Smooth muscle cell (in vitro differentiated cells): ENCODE measurements around the gene SLC12A9. TPM values are rescaled to one million over a fixed set of nuclear protein-coding genes. Genes with fewer than 3 reads are reported as not detected.

Experiments
- DNase-seq: peaks from one replicate; lab custom pipeline; 2025; ENCODE audit not compliant: unreplicated experiment; lab: John Stamatoyannopoulos, UW
- H2AFZ ChIP-seq: fragments of 200-600 bp; sonication (generic); 2 replicates; pipeline ENCODE4 v1.6.0; 2016; ENCODE audit warnings: antibody characterized with exemption, low read depth, mild to moderate bottlenecking
- H3F3A ChIP-seq: fragments of 200-600 bp; sonication (generic); 2 replicates; pipeline ENCODE4 v1.6.0; 2017; ENCODE audit warnings: antibody characterized with exemption, low read depth
- H3K27ac ChIP-seq: fragments of 200-600 bp; sonication (generic); 2 replicates; pipeline ENCODE4 v1.5.1; 2016; ENCODE audit warnings: low read depth, mild to moderate bottlenecking
- H3K27me3 ChIP-seq: fragments of 200-600 bp; sonication (generic); 2 replicates; pipeline ENCODE4 v1.6.1; 2016; ENCODE audit warnings: low read depth, mild to moderate bottlenecking
- H3K36me3 ChIP-seq: fragments of 200-600 bp; sonication (generic); 2 replicates; pipeline ENCODE4 v1.5.1; 2016; ENCODE audit warnings: low read depth
- H3K4me1 ChIP-seq: fragments of 200-600 bp; sonication (generic); 2 replicates; pipeline ENCODE4 v1.5.1; 2016; ENCODE audit warnings: low read depth
- H3K4me2 ChIP-seq: fragments of 200-600 bp; sonication (generic); 2 replicates; pipeline ENCODE4 v1.6.0; 2016; ENCODE audit warnings: mild to moderate bottlenecking
- H3K4me3 ChIP-seq: fragments of 200-600 bp; sonication (generic); 2 replicates; pipeline ENCODE4 v1.5.1; 2016; ENCODE audit warnings: mild to moderate bottlenecking
- H3K79me2 ChIP-seq: fragments of 200-600 bp; sonication (generic); 2 replicates; pipeline ENCODE4 v1.6.0; 2016; ENCODE audit warnings: low read depth, mild to moderate bottlenecking
- H3K9ac ChIP-seq: fragments of 200-600 bp; sonication (generic); 2 replicates; pipeline ENCODE4 v1.6.0; 2016; ENCODE audit warnings: low read depth
- H3K9me3 ChIP-seq: fragments of 200-600 bp; sonication (generic); replicated peaks from 2 replicates; pipeline ENCODE4 v1.5.1; 2016; ENCODE audit warnings: low read depth
- H4K20me1 ChIP-seq: fragments of 200-600 bp; sonication (generic); 2 replicates; pipeline ENCODE4 v1.6.0; 2016; ENCODE audit warnings: low read depth
- CTCF ChIP-seq: fragments of 200-600 bp; sonication (generic); IDR thresholded peaks from 2 replicates; pipeline ENCODE4 v1.5.1; 2017; ENCODE audit warnings: borderline replicate concordance, mild to moderate bottlenecking, antibody characterized with exemption; ENCODE audit not compliant: insufficient read depth, poor library complexity, severe bottlenecking
- WGBS: methylation state at CpG from one replicate; pipeline ENCODE4 v1.1.7; 2016; ENCODE audit warnings: low lambda C conversion rate; 5-methylcytosine and 5-hydroxymethylcytosine counted together
- polyA plus RNA-seq: library from polyadenylated mRNA; unstranded; fragments of >200 nt; fragmentation: Nextera tagmentation; extraction: Ambion mirVana; gene quantifications from 2 replicates; pipeline ENCODE4 v1.2.1, GENCODE V29; 2016
- total RNA-seq: library from RNA; depleted of rRNA; stranded (reverse); fragments of >200 nt; gene quantifications from 2 replicates; pipeline ENCODE4 v1.2.3, GENCODE V29; 2014

Gene SLC12A9
- total and polyA plus RNA-seq, 2 experiments from 2014 or later: 8.9 to 12.1 TPM

GRCh38 chr7:100824499-100825214, 27.9 kb upstream of the SLC12A9 start:
- no peak for DNase-seq
- H3K27me3 ChIP-seq: no peaks in the 10 kb centered on the region
- peaks cover 45% of the 10 kb centered on the region for H4K20me1 ChIP-seq
- no peaks in the 10 kb centered on the region for H3K36me3 ChIP-seq
- H3K27ac ChIP-seq: no peak overlapping the region
- peak overlapping the region; percentile 94 for H3K4me3 ChIP-seq
- WGBS: 82% methylated on average over 15 of the region's 18 CpGs
- H3K4me1 ChIP-seq: peaks cover 4% of the 10 kb centered on the region
- no peaks in the 10 kb centered on the region for H3K9me3 ChIP-seq
- H3K9ac ChIP-seq: no peak overlapping the region
- H3K79me2 ChIP-seq: peaks cover 28% of the 10 kb centered on the region
- H3K4me2 ChIP-seq: peak overlapping the region; percentile 92
- H3F3A ChIP-seq: no peaks in the 10 kb centered on the region
- TF ChIP-seq CTCF: no peak
- H2AFZ ChIP-seq: no peak overlapping the region

- Histone ChIP-seq H3K4me2 (peak overlapping the region; percentile 92), H3K4me3 (peak overlapping the region; percentile 94), H4K20me1 (peaks cover 45% of the 10 kb centered on the region), H3K9me3 (no peaks in the 10 kb centered on the region), H3K79me2 (peaks cover 28% of the 10 kb centered on the region), H2AFZ (no peak overlapping the region), H3K4me1 (peaks cover 4% of the 10 kb centered on the region), H3K27ac (no peak overlapping the region), H3K27me3 (no peaks in the 10 kb centered on the region), H3F3A (no peaks in the 10 kb centered on the region), H3K9ac (no peak overlapping the region), H3K36me3 (no peaks in the 10 kb centered on the region)
- DNase-seq: no peak
- 15% methylated on average over 16 of the region's 16 CpGs for WGBS
- no peak for TF ChIP-seq CTCF
These were observed 27.3 kb upstream of the SLC12A9 start for GRCh38 chr7:100825215-100825671.

GRCh38 chr7:100825751-100826513, 26.6 kb upstream of the SLC12A9 start:
- DNase-seq: no peak
- Histone ChIP-seq H3K79me2 (peaks cover 28% of the 10 kb centered on the region), H3K4me1 (peaks cover 4% of the 10 kb centered on the region), H3K4me3 (peak overlapping the region; percentile 94), H4K20me1 (peaks cover 45% of the 10 kb centered on the region), H3F3A (no peaks in the 10 kb centered on the region), H3K36me3 (no peaks in the 10 kb centered on the region), H3K27ac (no peak overlapping the region), H3K4me2 (peak overlapping the region; percentile 92), H3K9ac (no peak overlapping the region), H2AFZ (no peak overlapping the region), H3K27me3 (no peaks in the 10 kb centered on the region), H3K9me3 (no peaks in the 10 kb centered on the region)
- whole genome bisulfite sequencing: 10% methylated on average over 17 of the region's 17 CpGs
- TF ChIP-seq CTCF: peak; percentile 28
